Neural progenitor cell (in vitro differentiated cells): Measurements from ENCODE around the gene DZIP1L.

Experiments
- CTCF ChIP-seq: fragments of 200-600 bp; sonication (generic); IDR thresholded peaks from 2 replicates; pipeline ENCODE4 v1.5.1; 2017; ENCODE audit warnings: antibody characterized with exemption, mild to moderate bottlenecking
- EZH2 ChIP-seq: fragments of 200-600 bp; sonication (generic); IDR thresholded peaks from 2 replicates; pipeline ENCODE4 v1.6.1; 2017; ENCODE audit warnings: antibody characterized with exemption, mild to moderate bottlenecking, moderate library complexity

- TF ChIP-seq CTCF, result no peak
- no peak for TF ChIP-seq EZH2
These were observed 12.4 kb upstream of the DZIP1L start for GRCh38 chr3:138127636-138128365.
